Hematopoietic multipotent progenitor cell (in vitro differentiated cells): ENCODE data around the gene NAA16. TPM values are rescaled to one million over a fixed set of nuclear protein-coding genes. Genes with fewer than 3 reads are reported as not detected.
"Not testable (repeated sequence)": the region's sequence is repeated elsewhere in the genome, so short reads cannot be mapped to it uniquely, and the experiment has no call there.

ENCODE experiments used
- DNase-seq, 3 donors: peaks; one replicate each; pipeline ENCODE4 v3.0.0-alpha.2; 2011 to 2015; ENCODE audit warnings: low read depth in 2 of 3, low spot score in 2 of 3
- total RNA-seq: library from RNA; depleted of rRNA; stranded (reverse); fragments of >200 nt; gene quantifications from one replicate; pipeline ENCODE4 v1.2.3, GENCODE V29; 2012

Gene NAA16
- 6.7 TPM for total RNA-seq

GRCh38 chr13:41310963-41311405 is at the start of gene NAA16:
NAA16 (plus strand) TSS chr13:41311267; CDS start chr13:41311529, 262 bp downstream.
- peak; percentile 91 to 96 (median 96) for DNase-seq

- peak; percentile 72 to 89 (median 80) for DNase-seq
Measured at GRCh38 chr13:41263261-41263971, 47.7 kb upstream of the NAA16 start, which contains the start of gene MTRF1. MTRF1 (minus strand) TSS chr13:41263576; CDS start chr13:41260907, 2,669 bp downstream.

DNA sequence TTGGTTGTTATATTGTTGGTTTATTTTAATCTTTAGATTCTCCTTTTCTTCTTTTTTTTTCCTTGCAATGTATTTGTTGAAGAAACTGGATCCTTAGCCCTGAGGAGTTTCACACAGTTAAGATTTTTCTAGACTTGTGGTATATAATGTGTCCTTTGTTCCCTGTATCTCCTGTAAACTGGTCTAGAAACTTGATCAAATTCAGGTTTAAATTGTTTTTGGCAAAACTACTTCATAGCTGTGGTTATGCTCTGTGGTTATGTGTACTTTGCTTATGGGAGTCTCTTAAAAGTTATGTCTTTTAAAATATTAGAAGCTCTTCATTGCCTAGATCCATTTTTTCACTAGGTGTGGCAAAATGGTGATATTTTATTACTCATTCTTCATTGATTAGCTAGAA is 44.0 kb upstream of the NAA16 start:
- no peak for DNase-seq

GRCh38 chr13:41268764-41269163 is 42.3 kb upstream of the NAA16 start:
- DNase-seq = peak in 2 of 3 donors; percentile 23 to 71

DNA sequence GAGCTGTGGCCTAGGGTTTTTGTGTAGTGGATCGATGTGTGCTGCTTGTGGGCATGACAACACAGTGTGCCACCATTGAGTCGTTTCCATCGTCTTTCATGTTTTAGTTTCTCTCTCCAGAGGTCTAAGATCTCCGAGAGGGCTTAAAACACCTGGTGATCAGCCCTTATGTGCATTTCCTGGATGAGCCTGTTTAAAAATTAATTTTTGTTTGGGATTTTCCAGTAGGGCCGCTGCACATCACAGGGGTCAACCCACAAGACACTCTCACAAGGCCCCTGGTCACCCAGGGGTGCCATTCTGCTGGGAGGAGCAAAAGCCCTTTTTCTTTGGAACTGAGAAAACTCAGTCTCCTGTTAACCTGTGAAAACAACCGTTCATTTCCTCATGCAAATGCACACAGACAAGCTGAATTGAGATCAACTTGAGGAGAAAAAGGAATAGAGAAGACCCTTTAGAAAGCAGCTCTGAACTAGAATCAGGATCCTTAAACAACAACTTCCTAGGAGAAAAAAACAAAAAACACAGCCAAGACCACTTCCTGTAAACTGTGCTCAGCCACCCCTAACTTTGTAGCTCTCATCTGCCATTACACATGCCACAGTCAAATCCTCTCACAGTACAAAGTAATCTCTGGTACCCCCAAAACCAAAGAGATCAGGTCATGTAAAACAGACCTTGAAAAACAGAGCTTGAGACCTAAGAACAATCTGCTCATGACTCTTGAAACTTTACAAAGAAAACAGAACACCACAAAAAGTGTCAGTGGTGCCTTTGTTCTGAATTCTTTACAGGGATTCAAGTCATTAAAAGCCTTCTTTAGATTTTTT is 39.4 kb upstream of the NAA16 start:
- no peak for DNase-seq

DNA sequence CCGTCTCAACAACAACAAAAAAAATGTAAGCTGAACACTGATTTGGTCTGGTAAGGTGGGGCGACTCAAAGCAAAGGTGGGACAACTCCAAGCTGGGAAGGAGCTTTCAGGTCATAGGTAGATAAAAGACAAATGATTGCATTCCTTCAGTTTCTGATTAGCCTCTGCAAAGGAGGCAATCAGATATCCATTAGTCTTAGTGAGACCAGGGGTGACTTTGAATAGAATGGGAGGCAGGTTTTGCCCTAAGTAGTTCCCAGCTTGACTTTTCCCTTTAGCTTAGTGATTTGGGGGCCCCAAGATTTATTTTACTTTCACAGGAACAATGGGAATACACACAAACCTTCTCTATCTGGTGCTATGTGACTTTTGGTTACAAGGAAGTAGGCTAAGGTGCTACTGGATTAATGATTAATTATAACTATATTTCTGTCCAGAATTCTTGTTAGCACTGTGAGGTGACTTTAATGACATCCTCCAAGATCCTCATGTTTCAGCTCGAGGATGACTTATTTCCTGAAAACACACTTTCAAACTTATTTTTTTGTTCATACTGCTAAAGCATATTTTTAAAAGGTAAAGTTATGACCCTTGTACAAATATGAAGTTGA is 37.1 kb upstream of the NAA16 start:
- no peak for DNase-seq

DNA sequence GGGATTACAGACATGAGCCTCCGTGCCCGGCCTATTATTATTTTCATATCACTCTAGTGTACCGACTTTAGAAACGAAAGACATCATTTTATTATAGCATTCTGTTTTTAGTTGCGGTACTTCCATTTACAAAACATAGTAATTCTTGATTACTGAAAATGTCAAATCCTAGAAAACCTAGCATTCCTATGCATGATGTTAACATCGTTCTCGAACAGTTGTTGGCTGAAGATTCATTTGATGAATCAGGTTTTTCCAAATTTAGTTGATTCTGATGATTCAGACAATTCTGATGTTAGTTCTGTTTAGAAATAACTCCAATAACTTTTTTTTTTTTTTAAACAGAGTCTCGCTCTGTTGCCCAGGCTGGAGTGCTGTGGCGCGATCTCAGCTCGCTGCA is 36.2 kb upstream of the NAA16 start:
- DNase-seq = no peak

GRCh38 chr13:41276824-41277223 is 34.2 kb upstream of the NAA16 start:
- no peak for DNase-seq

DNA sequence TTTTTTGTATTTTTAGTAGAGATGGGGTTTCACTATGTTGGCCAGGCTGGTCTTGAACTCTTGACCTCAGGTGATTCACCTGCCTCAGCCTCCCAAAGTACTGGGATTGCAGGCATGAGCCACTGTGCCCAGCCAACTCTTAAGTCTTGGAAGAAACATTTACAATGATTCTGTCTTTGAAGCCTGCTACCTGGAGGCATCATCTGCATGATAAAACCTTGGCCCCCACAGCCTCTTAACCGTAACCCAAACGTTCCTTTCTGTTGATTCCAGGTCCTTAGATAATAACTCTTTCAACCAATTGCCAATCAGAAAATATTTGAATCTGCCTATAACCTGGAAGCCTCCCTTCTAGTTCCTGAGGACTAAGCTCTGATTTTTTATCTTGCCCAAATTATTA is 31.9 kb upstream of the NAA16 start:
- DNase-seq = not testable (repeated sequence)

DNA sequence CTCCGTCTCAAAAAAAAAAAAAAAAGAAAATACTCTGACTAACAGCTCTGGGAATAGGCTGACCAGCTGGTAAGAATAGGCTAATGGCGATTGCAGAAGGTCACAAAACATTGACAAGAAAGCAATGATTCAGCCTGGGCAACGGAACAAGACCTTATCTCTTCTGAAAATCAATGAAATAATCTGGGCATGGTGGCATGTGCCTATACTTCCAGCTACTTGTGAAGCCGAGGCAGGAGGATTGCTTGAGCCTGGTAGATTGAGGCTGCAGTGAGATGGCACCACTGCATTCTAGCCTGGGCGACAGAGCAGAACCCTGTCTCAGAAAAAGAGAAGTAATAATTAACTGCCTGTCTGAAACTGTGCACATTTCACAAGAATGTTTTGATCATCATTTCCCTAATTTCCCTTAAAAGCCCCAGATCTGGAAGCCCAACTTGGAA is 28.9 kb upstream of the NAA16 start:
- DNase-seq = no peak

GRCh38 chr13:41284512-41285288 is 26.4 kb upstream of the NAA16 start:
- DNase-seq = no peak

- no peak for DNase-seq
Measured at GRCh38 chr13:41286370-41286769, 24.7 kb upstream of the NAA16 start.

- no peak for DNase-seq
Measured at GRCh38 chr13:41289463-41289881, 21.6 kb upstream of the NAA16 start.

GRCh38 chr13:41291246-41291645 is 19.8 kb upstream of the NAA16 start:
- no peak for DNase-seq

GRCh38 chr13:41293272-41293671 is 17.8 kb upstream of the NAA16 start:
- no peak for DNase-seq

DNA sequence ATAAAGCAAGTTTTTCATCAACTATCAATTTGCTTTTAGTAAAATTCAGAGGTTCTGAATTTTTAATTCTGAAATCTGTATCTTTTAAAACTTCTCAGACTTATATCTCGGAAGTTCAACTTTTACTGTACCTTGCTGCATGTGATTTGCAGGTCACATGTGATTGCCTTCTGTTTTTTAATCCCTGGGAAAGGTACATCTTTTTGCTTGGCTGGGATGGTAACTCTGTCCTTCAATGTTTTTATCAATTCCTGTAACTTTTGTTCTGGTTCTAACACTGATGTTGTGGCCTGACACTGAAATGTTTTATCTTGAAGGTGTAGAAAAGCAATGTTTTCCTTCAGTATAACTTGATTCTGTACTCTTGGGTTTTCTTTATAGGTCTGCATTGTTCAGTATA is 16.2 kb upstream of the NAA16 start:
- no peak for DNase-seq

DNA sequence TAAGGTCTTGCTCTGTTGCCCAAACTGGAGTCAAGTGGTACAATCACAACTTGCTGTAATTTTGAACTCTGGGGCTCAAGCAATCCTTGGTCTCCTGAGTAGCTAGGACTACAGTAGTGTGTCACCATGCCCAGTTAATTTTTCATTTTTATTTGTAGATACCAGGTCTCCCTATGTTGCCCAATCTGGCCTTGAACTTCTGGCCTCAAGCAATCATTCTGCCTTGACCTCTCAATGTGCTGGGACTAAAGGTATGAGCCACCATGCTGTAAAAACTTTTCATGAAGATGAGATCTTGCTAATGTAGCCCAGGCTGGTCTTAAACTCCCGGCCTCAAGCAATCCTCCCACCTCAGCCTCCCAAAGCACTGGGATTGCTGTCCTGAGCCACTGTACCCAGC is 15.1 kb upstream of the NAA16 start:
- no peak for DNase-seq

GRCh38 chr13:41296879-41297646 is 14.0 kb upstream of the NAA16 start:
- DNase-seq = no peak

GRCh38 chr13:41299316-41300094 is 11.6 kb upstream of the NAA16 start:
- no peak for DNase-seq
